IPS-NIHi11 (cell line): ENCODE data around the gene HIGD1B.

Experiments
- DNase-seq: peaks from one replicate; pipeline ENCODE4 v3.0.0; 2012; ENCODE audit warnings: mixed read lengths, low spot score

The HIGD1B gene

GRCh38 chr17:44878627-44879221, 31.0 kb downstream of the HIGD1B start:
- DNase-seq = peak; percentile 59

GRCh38 chr17:44879376-44879775, 31.7 kb downstream of the HIGD1B start:
- no peak for DNase-seq

GRCh38 chr17:44880062-44880461, 32.4 kb downstream of the HIGD1B start:
- DNase-seq = no peak

GRCh38 chr17:44881145-44881544, 33.5 kb downstream of the HIGD1B start:
- DNase-seq = no peak

GRCh38 chr17:44884941-44885340, 37.3 kb downstream of the HIGD1B start:
- DNase-seq = no peak

GRCh38 chr17:44887016-44887415, 39.3 kb downstream of the HIGD1B start:
- DNase-seq = no peak

- DNase-seq = no peak
Observed at GRCh38 chr17:44887971-44888954, 40.6 kb downstream of the HIGD1B start.

GRCh38 chr17:44889003-44889402, 41.3 kb downstream of the HIGD1B start:
- no peak for DNase-seq

- no peak for DNase-seq
Observed at GRCh38 chr17:44892250-44892649, 44.6 kb downstream of the HIGD1B start.

- DNase-seq = no peak
Observed at GRCh38 chr17:44894642-44895041, 47.0 kb downstream of the HIGD1B start.

- DNase-seq = no peak
Observed at GRCh38 chr17:44898768-44899073, 51.0 kb downstream of the HIGD1B start.

- peak; percentile 95 for DNase-seq
Observed at GRCh38 chr17:44899074-44899782, 51.5 kb downstream of the HIGD1B start, which contains the start of gene EFTUD2. TSS of gene EFTUD2 (minus strand) at chr17:44899445. CDS start at chr17:44894521, 4,924 bp downstream.
